Neutrophil (primary cell): ENCODE measurements around the gene XG.
"Not testable (repeated sequence)": the region's sequence is repeated elsewhere in the genome, so short reads cannot be mapped to it uniquely, and the experiment has no call there.

ENCODE experiments used
- H3K27ac ChIP-seq: fragments of 200-600 bp; sonication (generic); 2 replicates; pipeline ENCODE4 v1.5.1; 2016; ENCODE audit warnings: mild to moderate bottlenecking, moderate library complexity
- H3K27me3 ChIP-seq: fragments of 200-600 bp; sonication (generic); 2 replicates; pipeline ENCODE4 v1.6.0; 2016; ENCODE audit warnings: mild to moderate bottlenecking
- H3K36me3 ChIP-seq: fragments of 200-600 bp; sonication (generic); 2 replicates; pipeline ENCODE4 v1.5.1; 2017
- H3K4me1 ChIP-seq, 2 experiments: fragments of 200-600 bp in 1 of 2; sonication (generic) in 1 of 2; 1 replicate in 1 of 2; 2 replicates in 1 of 2; pipeline versions ENCODE4 v1.5.1 to v1.6.1; 2013 to 2016; ENCODE audit warnings: low read depth in 1 of 2, low read length in 1 of 2, mild to moderate bottlenecking in 1 of 2, moderate library complexity in 1 of 2; ENCODE audit not compliant: control insufficient read depth in 1 of 2, insufficient read depth in 1 of 2
- H3K4me3 ChIP-seq, 2 experiments: fragments of 200-600 bp in 1 of 2; sonication (generic) in 1 of 2; 1 replicate in 1 of 2; 2 replicates in 1 of 2; pipeline ENCODE4 v1.5.1; 2013 to 2016; ENCODE audit warnings: low read depth in 1 of 2, low read length in 1 of 2, mild to moderate bottlenecking in 1 of 2, moderate library complexity in 1 of 2
- H3K9me3 ChIP-seq: fragments of 200-600 bp; sonication (generic); 2 replicates; pipeline ENCODE4 v1.5.1; 2016
- TF ChIP-seq, protein P1 (sequence below): fragments of 200-600 bp; sonication (generic); IDR thresholded peaks from 2 replicates; pipeline ENCODE4 v1.5.1; 2016; ENCODE audit warnings: antibody characterized with exemption

Gene XG

DNA sequence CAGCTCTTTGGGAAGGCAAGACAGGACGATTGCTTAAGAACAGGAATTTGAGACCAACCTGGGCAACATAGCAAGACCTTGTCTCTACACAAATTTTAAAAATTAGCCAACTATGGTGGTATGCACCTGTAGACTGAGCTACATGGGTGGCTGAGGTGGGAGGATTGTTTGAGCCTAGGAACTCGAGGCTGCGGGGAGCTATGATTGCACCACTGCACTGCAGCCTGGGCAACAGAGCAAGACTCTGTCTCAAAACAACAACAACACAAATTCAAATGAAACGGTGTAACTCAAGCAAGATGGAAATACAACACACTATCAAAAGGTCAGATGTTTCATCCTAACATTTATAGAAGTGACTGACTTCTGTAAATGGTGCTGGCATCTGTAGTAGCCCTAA is 37.1 kb downstream of the XG start:
- Histone ChIP-seq H3K36me3 (no peaks in the 10 kb centered on the region), H3K9me3 (no peaks in the 10 kb centered on the region), H3K4me1 (no peaks in the 10 kb centered on the region), H3K27ac (no peak overlapping the region), H3K4me3 (no peak overlapping the region), H3K27me3 (no peaks in the 10 kb centered on the region)
- TF ChIP-seq, protein P1, sequence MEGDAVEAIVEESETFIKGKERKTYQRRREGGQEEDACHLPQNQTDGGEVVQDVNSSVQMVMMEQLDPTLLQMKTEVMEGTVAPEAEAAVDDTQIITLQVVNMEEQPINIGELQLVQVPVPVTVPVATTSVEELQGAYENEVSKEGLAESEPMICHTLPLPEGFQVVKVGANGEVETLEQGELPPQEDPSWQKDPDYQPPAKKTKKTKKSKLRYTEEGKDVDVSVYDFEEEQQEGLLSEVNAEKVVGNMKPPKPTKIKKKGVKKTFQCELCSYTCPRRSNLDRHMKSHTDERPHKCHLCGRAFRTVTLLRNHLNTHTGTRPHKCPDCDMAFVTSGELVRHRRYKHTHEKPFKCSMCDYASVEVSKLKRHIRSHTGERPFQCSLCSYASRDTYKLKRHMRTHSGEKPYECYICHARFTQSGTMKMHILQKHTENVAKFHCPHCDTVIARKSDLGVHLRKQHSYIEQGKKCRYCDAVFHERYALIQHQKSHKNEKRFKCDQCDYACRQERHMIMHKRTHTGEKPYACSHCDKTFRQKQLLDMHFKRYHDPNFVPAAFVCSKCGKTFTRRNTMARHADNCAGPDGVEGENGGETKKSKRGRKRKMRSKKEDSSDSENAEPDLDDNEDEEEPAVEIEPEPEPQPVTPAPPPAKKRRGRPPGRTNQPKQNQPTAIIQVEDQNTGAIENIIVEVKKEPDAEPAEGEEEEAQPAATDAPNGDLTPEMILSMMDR, result no peak

DNA sequence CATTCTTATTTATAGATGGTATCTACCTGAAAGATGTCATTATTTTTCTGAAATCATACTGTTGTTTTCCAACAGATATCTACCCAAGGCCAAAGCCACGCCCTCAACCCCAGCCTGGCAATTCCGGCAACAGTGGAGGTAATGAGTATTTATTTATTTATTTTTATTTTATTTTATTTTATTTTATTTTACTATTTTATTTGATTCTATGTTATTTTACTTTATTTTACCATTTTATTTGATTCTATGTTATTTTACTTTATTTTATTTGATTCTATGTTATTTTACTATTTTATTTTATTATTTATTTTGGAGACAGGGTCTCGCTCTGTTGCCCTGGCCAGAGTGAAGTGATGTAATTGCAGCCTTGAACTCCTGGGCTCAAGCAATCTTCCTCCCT is 37.7 kb downstream of the XG start:
- Histone ChIP-seq H3K4me1 (no peaks in the 10 kb centered on the region), H3K27me3 (no peaks in the 10 kb centered on the region), H3K9me3 (no peaks in the 10 kb centered on the region), H3K4me3 (no peak overlapping the region), H3K36me3 (no peaks in the 10 kb centered on the region), H3K27ac (no peak overlapping the region)
- TF ChIP-seq, protein P1, result no peak

DNA sequence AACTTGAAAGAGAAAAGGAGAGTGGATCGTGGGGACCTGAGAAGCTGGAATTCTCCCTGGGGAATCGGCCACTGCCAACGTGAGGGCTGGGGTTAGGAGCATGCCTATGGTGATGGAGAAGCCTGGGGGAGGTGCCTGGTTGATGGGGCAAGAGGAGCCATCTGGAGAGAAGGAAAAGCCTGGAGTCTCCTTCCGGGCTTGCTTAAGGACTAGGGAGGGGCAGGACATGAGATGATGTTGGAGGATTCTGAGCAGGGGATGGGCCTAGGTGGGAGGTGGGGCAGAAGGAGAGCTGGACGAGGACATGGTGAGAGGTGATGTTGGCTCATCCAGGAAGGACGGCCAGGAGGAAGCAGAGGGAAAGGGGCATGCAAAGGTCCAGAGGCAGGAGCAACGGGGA is 41.9 kb downstream of the XG start:
- no peak overlapping the region for H3K4me3 ChIP-seq
- H3K27ac ChIP-seq, result no peak overlapping the region
- no peaks in the 10 kb centered on the region for H3K36me3 ChIP-seq
- no peaks in the 10 kb centered on the region for H3K9me3 ChIP-seq
- no peaks in the 10 kb centered on the region for H3K27me3 ChIP-seq
- H3K4me1 ChIP-seq, result no peaks in the 10 kb centered on the region
- TF ChIP-seq, protein P1, result no peak

DNA sequence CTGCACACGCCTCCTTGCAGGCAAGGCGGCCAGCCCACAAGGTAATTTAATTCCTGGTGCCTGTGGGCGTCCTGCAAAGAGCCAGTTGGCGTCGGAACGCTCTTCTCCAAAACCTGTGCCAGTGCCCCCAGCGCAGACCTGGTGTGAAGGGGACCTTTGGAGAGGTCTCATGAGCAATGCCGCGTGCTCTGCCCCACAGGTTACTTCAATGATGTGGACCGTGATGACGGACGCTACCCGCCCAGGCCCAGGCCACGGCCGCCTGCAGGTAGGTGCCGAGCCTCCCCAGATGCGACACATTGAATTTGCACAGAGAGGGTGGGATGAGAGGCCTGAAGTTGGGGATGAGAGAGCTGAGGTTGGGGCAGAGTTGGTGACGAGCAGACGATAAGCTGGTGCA is 42.5 kb downstream of the XG start:
- Histone ChIP-seq H3K27me3 (no peaks in the 10 kb centered on the region), H3K27ac (no peak overlapping the region), H3K9me3 (no peaks in the 10 kb centered on the region), H3K36me3 (no peaks in the 10 kb centered on the region), H3K4me3 (no peak overlapping the region), H3K4me1 (no peaks in the 10 kb centered on the region)
- TF ChIP-seq, protein P1, result no peak

DNA sequence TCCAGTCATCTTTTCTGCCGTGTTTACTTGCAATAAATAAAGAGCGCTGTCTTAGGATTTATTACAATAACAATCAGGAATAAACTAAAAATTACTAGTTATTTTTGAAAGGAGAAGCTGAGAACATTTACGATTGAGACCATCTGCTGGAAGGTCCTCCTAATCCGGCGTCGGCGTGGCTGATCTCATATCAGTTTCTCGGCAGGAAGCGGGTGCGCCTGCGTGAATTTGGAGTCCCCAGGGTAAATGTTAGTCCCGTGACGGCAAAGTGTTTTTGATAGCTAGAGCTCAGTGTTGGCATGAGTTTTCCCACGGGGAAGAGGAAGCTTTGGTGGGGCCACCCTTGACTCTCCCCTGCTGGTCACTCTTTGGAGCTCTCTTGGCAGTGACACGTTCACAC is 45.0 kb downstream of the XG start:
- H3K27me3 ChIP-seq, H3K36me3 ChIP-seq, H3K9me3 ChIP-seq, H3K27ac ChIP-seq, H3K4me1 ChIP-seq, H3K4me3 ChIP-seq: not testable (repeated sequence)

DNA sequence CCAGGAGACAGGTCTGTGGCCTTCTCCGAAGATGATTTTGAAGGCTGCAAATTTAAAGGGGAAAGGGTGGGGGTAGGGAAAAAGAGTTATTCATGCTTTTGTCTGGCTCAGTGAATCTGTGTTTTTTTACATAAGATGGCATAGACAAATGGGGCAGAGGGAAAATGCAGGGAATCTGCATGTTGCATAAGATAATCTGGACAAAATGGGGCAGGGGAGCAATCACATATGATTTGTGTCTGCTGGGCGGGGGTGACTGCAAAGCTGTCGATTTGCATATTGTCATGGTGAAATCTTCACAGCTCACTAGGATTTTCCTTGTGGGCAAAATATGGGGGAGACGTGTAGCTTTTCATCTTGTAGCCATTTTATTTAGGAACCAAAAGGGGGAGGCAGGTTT is 47.5 kb downstream of the XG start:
- Histone ChIP-seq H3K9me3 (no peaks in the 10 kb centered on the region), H3K27me3 (no peaks in the 10 kb centered on the region), H3K36me3 (no peaks in the 10 kb centered on the region), H3K4me1 (no peaks in the 10 kb centered on the region), H3K4me3 (no peak overlapping the region), H3K27ac (no peak overlapping the region)
- TF ChIP-seq, protein P1, result no peak

DNA sequence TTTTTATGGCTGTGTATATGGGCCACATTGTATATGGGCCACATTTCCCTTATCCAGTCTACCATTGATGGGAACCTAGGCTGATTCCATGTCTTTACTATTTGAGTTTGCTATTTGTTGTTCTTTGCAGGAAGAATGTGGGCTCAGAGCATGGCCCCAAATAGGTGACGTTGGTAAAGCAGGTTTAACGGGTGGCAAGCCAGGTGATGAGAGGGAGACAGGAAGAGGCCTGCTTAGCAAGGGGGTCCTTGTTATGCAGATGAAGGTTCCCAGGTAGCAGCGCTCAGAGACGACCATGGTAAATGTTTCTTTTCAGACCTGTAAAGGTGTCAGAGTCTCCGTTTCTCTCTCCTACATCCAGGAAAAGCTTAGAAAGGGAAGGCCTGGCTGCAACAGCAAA is 48.1 kb downstream of the XG start:
- H3K27ac ChIP-seq, H3K4me3 ChIP-seq, H3K36me3 ChIP-seq, H3K9me3 ChIP-seq, H3K4me1 ChIP-seq, H3K27me3 ChIP-seq: not testable (repeated sequence)
